DMS53 (cell line): Measurements from ENCODE around the gene VWA3A.
"Not testable (repeated sequence)": the region's sequence is repeated elsewhere in the genome, so short reads cannot be mapped to it uniquely, and the experiment has no call there.

Source experiments
- DNase-seq: peaks from one replicate; lab custom pipeline; 2025; lab: John Stamatoyannopoulos, UW

VWA3A gene

GRCh38 chr16:22086440-22086839, 5.9 kb upstream of the VWA3A start:
- DNase-seq: no peak

DNA sequence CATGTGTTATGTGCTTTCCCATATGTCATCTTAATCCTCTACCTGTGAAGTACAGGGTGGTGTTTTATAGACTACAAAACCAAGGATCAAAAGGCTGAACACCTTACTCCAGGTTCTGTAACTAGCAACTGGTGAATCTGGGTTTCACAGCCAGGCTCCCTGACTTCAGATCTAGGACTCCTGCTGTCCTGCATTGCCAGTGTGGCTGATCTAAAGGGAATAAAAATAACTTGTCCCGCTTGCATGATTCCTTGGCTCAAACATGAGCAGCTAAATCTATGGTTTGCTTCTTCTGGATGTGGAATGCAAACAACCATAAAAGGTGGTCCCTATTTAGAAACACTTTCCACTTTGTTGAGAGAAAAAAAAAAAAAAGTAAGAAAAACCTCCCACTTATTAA, 3.7 kb upstream of the VWA3A start:
- no peak for DNase-seq

GRCh38 chr16:22089910-22090309, 2.4 kb upstream of the VWA3A start:
- DNase-seq: no peak

DNA sequence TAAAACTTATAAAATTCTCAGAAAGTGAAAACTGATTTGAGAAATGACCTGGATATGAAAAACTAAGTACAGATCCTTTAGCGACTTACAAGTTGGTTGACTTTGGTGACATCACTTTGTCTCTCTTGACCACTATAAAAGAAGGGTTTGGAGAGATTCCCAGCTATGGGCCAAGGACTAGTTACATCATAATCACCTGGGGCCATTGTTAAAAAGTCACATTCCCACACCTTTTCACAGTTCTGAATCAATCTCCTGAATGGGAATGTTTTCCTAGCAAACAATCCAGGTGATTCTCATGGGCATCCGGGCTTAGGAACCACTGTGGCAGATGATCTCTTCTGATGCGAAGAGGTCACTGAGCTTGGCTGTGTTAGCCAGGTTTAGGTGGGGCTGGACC, 620 bp upstream of the VWA3A start:
- no peak for DNase-seq

DNA sequence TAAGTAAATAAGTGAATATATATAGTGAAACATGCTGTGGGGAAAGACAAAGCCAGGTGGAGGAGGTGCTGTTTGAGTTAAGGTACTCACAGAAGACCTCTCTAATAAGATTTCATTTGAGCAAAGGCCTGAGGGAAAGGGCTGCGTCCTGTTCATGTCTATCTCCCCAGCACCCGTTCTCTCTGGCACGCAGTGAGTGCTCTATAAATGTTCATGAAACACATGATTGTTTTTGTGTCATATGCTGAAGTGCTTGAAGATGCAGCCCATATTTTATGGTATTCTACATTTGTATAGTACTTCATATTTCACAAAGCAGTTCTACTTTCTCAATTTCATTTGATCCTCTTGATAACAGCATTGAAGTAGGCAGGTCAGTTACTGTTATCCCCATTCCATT, 990 bp downstream of the VWA3A start:
- DNase-seq: no peak

- no peak for DNase-seq
Measured at GRCh38 chr16:22093996-22094395, 1.7 kb downstream of the VWA3A start.

- DNase-seq: peak; percentile 78
Measured at GRCh38 chr16:22098405-22099255, 6.3 kb downstream of the VWA3A start.

- no peak for DNase-seq
Measured at GRCh38 chr16:22099256-22099975, 7.1 kb downstream of the VWA3A start.

GRCh38 chr16:22103441-22103840, 11.1 kb downstream of the VWA3A start:
- DNase-seq: peak; percentile 2

GRCh38 chr16:22109258-22109898, 17.0 kb downstream of the VWA3A start:
- no peak for DNase-seq

DNA sequence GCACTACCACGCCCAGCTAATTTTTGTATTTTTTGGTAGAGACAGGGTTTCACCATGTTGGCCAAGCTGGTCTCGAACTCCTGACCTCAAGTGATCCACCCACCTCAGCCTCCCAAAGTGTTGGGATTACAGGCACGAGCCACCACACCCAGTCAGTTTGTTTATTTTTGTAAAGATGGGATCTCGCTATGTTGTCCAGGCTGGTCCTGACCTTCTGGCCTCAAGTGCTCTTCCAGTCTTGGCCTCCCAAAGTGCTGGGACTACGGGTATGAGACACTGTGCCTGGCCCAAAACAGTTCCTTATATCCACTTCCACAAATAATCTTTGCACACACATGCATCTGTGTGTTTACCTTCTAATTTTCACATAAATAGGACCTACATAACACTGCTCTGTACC, 19.3 kb downstream of the VWA3A start:
- not testable (repeated sequence) for DNase-seq

- DNase-seq: no peak
Measured at GRCh38 chr16:22116095-22116700, 23.9 kb downstream of the VWA3A start.

DNA sequence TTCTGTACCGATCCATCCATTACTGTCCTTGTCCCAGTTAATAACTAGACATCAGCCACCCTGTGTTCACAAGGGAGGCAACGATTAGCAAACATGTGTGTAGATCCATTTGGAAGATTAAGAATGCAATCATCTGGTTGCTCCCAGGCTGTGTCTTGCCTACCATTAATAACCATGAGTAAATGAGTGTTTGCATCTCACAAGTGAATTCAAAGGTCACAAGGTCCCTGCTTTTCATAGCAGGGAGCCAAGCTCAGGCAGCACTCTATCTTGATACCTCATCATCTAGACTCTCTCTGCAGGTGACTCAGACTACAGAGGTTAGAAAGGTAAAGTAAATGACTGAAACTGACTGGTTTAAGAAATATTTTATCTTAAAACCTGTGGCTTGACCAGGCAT, 25.3 kb downstream of the VWA3A start:
- no peak for DNase-seq

DNA sequence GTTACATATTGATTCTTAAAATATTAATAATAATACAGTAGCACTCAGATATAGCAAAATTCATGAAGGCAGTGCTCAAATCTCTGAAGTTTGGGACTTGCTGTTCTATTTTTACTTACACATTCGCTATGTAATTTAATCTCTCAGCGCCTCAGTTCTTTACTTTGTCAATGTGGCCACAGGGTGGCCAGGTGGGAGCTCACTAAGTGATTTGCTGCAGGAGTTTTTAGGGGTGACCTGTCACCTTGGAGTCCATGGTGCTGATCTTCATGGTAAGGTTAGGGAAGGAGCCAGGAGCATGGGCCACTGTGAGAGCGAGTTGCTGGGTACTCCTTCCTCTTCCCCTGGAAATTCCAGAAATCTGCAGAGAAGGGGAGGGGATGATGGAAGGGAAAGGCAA, 28.1 kb downstream of the VWA3A start:
- no peak for DNase-seq

DNA sequence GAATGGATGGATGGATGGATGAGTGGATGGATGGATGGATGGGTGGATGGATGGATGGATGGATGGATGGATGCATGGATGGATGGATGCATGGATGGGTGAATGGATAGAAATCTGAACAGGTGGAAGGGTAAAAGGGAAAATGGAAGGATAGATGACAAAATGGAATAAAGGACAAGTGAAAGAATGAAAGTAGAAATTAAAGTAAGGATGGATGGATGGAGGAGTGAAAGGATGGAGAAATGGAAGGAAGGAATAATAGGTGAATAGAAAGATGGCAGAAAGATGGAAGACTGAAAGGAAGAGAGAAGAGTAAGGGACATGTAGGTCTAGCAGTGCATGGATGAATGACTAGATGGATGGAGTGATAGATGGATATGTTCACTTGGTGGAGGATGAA, 29.9 kb downstream of the VWA3A start:
- DNase-seq: no peak

GRCh38 chr16:22123146-22123545, 30.8 kb downstream of the VWA3A start:
- DNase-seq: peak; percentile 23

DNA sequence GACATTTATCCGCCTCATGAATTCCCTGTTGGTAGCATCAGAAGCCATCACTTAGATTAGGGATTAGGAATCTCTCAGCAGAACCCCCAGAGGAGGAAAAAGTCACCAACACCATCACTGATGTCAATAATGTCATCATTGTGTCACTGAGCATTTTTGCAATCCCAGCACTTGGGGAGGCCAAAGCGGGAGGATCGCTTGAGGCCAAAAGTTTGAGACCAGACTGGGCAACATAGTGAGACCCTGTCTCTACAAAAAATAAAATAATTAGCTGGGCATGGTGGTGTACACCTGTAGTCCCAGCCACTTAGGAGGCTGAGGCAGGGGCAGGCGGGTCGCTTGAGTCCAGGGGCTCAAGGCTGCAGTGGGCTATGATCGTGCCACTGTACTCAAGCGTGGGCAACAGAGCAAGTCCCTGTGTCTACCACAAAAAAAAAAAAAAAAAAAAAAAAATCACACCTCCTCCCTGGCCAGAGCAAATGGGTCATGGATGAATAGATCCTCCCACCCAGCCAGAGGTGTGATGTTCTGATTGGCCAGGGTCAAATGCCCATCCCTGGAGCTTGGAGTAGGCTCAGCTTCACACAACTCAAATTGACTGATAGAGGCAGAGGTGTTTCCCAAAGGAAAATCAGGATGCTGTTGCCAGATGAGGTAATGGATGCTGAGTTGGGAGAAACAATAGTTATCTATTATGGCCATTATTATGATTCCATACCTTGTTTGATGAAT, 31.6 kb downstream of the VWA3A start:
- peak; percentile 9 for DNase-seq

- DNase-seq: no peak
Measured at GRCh38 chr16:22124583-22125284, 32.4 kb downstream of the VWA3A start.

- no peak for DNase-seq
Measured at GRCh38 chr16:22126037-22126558, 33.8 kb downstream of the VWA3A start.

GRCh38 chr16:22128537-22128936, 36.2 kb downstream of the VWA3A start:
- not testable (repeated sequence) for DNase-seq

DNA sequence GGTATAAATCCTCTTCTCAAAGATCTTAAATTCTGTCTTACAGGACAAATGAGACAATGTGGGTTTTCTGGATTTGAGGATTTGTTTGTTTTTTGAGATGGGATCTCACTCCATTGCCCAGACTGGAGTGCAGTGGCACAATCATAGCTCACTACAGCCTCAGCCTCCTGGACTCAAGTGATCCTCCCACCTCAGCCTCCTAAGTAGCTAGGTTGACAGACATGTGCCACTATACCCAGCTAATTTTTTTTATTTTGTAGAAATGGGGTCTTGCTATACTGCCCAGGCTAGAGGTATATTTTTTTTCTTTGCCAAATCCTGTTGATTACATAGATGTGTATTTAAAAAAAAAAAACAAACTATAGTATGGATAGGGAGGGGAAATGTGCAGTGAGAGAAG, 38.2 kb downstream of the VWA3A start:
- no peak for DNase-seq
